ENCODE results near the gene MR1. TPM values are rescaled to one million over a fixed set of nuclear protein-coding genes. Genes with fewer than 3 reads are reported as not detected.

MR1 gene
- total and polyA plus RNA-seq, 9 of the 15 experiments (the other 6 are each of a cell fraction or from before 2014, with no cell fraction given) = 9.7 to 21.7 (median 15.6) TPM

GRCh38 chr1:181099152-181100014 is 65.6 kb downstream of the MR1 start (continued):
- TF ChIP-seq, protein P1, sequence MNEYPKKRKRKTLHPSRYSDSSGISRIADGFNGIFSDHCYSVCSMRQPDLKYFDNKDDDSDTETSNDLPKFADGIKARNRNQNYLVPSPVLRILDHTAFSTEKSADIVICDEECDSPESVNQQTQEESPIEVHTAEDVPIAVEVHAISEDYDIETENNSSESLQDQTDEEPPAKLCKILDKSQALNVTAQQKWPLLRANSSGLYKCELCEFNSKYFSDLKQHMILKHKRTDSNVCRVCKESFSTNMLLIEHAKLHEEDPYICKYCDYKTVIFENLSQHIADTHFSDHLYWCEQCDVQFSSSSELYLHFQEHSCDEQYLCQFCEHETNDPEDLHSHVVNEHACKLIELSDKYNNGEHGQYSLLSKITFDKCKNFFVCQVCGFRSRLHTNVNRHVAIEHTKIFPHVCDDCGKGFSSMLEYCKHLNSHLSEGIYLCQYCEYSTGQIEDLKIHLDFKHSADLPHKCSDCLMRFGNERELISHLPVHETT (CRISPR knock-in tag; conservative IDR thresholded peaks at IDR 0.05 in 1 of 2, IDR thresholded peaks at IDR 0.05 in 1 of 2) = no peak
- no peak for TF ChIP-seq STAG1 (CRISPR knock-in tag; IDR thresholded peaks at IDR 0.05; ENCODE audit: borderline replicate concordance)
- TF ChIP-seq SRSF9 (IDR thresholded peaks at IDR 0.05; ENCODE audit: borderline replicate concordance, low read depth, low read length) = no peak
- TF ChIP-seq, protein P2, sequence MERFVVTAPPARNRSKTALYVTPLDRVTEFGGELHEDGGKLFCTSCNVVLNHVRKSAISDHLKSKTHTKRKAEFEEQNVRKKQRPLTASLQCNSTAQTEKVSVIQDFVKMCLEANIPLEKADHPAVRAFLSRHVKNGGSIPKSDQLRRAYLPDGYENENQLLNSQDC (CRISPR knock-in tag; IDR thresholded peaks at IDR 0.05) = no peak
- no peak for TF ChIP-seq MAFK (IDR thresholded peaks at IDR 0.05; ENCODE audit: low read length)
- TF ChIP-seq NFIC (IDR thresholded peaks at IDR 0.05) = peak; percentile 23; the same call in 1 of the 2 replicates
- TF ChIP-seq SIN3A (IDR thresholded peaks at IDR 0.05; ENCODE audit: borderline replicate concordance in 2 of 2, control insufficient read depth in 1 of 2, low read depth in 2 of 2, low read length in 2 of 2) = no peak
- no peak for TF ChIP-seq ARID3B (CRISPR knock-in tag; IDR thresholded peaks at IDR 0.05; ENCODE audit: borderline replicate concordance)
- peak in 1 of 2 experiments; percentile 41 for TF ChIP-seq AFF1 (IDR thresholded peaks at IDR 0.05; ENCODE audit: low read depth in 1 of 2, partially characterized antibody in 2 of 2)
- TF ChIP-seq FOXP4 (CRISPR knock-in tag; IDR thresholded peaks at IDR 0.05; ENCODE audit: borderline replicate concordance) = no peak
- TF ChIP-seq NR2C1 (IDR thresholded peaks at IDR 0.05) = no peak
- TF ChIP-seq NR2C1 (tag; IDR thresholded peaks at IDR 0.05) = no peak
- TF ChIP-seq, protein P3, sequence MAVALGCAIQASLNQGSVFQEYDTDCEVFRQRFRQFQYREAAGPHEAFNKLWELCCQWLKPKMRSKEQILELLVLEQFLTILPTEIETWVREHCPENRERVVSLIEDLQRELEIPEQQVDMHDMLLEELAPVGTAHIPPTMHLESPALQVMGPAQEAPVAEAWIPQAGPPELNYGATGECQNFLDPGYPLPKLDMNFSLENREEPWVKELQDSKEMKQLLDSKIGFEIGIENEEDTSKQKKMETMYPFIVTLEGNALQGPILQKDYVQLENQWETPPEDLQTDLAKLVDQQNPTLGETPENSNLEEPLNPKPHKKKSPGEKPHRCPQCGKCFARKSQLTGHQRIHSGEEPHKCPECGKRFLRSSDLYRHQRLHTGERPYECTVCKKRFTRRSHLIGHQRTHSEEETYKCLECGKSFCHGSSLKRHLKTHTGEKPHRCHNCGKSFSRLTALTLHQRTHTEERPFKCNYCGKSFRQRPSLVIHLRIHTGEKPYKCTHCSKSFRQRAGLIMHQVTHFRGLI (CRISPR knock-in tag; IDR thresholded peaks at IDR 0.05) = no peak
- TF ChIP-seq HEY1 (CRISPR knock-in tag; IDR thresholded peaks at IDR 0.05; ENCODE audit: borderline replicate concordance) = no peak
